Stimulated activated CD4-positive, alpha-beta T cell treated with anti-CD3 and anti-CD28 coated beads, Interleukin-15, amount 100 ng/mL, for 1 hour (primary cell): ENCODE data around the gene KIF27.
"Not testable (repeated sequence)": the region's sequence is repeated elsewhere in the genome, so short reads cannot be mapped to it uniquely, and the experiment has no call there.

ENCODE experiments used
- DNase-seq, 2 donors: peaks; one replicate each; pipeline ENCODE4 v3.0.0-alpha.2; 2020; ENCODE audit warnings: low read depth in 1 of 2, low spot score in 1 of 2

Gene KIF27

GRCh38 chr9:83809213-83809612, 112.0 kb downstream of the KIF27 start:
- DNase-seq, result not testable (repeated sequence)

- not testable (repeated sequence) for DNase-seq
Measured at GRCh38 chr9:83804454-83804853, 116.8 kb downstream of the KIF27 start.

GRCh38 chr9:83803941-83804340, 117.3 kb downstream of the KIF27 start:
- not testable (repeated sequence) for DNase-seq

- no peak for DNase-seq
Measured at GRCh38 chr9:83800236-83801033, 120.8 kb downstream of the KIF27 start.

DNA sequence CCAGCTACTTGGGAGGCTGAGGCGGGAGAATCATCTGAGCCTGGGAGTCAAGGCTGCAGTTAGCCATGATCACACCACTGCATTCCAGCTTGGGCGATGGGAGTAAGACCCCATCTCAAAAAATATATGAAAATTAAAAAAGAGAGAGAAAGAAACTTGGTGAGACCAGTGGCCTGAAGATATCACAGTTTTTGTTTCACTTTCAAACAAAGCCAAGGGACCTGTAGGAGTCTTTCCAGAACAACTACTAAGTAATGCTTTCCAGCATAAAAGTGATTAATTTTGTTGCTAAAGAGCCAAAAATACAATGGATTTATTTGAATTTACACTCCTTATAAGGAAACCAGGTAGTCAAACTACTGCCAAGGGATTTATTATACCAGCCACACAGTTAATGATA, 127.2 kb downstream of the KIF27 start:
- DNase-seq, result no peak

GRCh38 chr9:83792746-83793145, 128.5 kb downstream of the KIF27 start:
- DNase-seq, result no peak
